Mammary epithelial cell (primary cell): Measurements from ENCODE around the gene BTBD16.

ENCODE experiments used
- CTCF ChIP-seq, 2 donors: IDR thresholded peaks in 1 of 2; conservative IDR thresholded peaks in 1 of 2; 2 replicates each; pipeline ENCODE4 v1.5.1; 2011 to 2012; ENCODE audit warnings: inconsistent platforms in 2 of 2, low read length in 2 of 2, mild to moderate bottlenecking in 2 of 2, control low read depth in 1 of 2, low read depth in 1 of 2; ENCODE audit not compliant: insufficient read depth in 1 of 2; ENCODE audit errors: extremely low read depth in 1 of 2
- EZH2 ChIP-seq: IDR thresholded peaks from 2 replicates; pipeline ENCODE4 v1.6.1; 2012; ENCODE audit warnings: low read length, inconsistent platforms, borderline replicate concordance

- TF ChIP-seq CTCF (conservative IDR thresholded peaks at IDR 0.05 in 1 of 2, IDR thresholded peaks at IDR 0.05 in 1 of 2; ENCODE audit: extremely low read depth in 1 of 2, insufficient read depth in 1 of 2, low read depth in 1 of 2, low read length in 2 of 2) (no peak), EZH2 (no peak)
Observed at GRCh38 chr10:122294511-122295450, 23.7 kb downstream of the BTBD16 start.
